GM10847 (cell line): ENCODE measurements around the gene SMURF2.

Source experiments
- POLR2A ChIP-seq: IDR thresholded peaks from 2 replicates; pipeline ENCODE4 v1.6.1; 2011; ENCODE audit not compliant: insufficient read length; ENCODE audit errors: extremely low read depth

Gene SMURF2

DNA sequence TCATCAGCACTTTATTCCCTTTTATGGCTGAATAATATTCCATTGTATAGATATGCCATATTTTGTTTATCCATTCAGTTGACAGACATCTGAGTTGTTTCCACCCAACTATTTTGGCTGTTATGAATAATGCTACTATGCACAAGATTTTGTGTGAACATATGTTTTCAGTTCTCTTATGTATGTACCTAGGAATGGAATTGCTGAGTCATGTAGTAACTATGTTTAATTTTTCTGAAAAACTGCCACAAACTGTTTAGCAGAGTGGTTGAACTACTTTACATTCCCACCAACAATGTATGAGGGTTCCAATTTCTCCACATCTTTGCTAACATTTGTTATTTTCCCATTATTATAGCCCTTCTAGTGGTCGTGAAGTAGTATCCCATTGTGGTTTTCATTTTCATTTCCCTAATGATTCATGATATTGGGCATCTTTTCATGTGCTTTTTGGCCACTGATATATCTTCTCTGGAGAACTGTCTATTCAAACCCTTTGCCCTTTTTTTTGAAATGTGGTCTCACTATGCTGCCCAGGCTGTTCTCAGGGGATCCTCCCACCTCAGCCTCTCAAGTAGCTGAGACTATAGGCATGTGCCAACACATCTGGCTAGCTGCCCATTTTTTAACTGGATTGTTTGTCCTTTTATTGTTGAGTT is 26.3 kb downstream of the SMURF2 start:
- TF ChIP-seq POLR2A, result no peak

DNA sequence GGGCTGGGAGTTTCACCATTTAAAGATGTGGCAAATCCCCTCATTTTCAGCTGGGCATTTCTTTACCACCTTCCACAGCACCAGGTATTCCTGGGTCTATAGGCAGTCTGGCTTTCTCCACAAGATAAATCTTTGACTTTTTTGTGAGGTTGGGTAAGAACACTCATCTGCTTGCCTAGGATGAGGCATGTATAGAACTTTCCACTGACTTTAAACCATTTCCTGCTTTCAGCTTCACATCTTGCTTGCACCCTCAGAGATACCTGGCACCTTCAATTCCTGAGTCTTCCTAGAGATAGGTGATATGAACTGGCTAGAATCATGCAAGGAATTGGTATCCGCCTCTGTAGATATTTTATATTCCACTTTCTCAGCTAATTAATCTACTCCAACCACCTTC is 27.9 kb downstream of the SMURF2 start:
- TF ChIP-seq POLR2A, result no peak

DNA sequence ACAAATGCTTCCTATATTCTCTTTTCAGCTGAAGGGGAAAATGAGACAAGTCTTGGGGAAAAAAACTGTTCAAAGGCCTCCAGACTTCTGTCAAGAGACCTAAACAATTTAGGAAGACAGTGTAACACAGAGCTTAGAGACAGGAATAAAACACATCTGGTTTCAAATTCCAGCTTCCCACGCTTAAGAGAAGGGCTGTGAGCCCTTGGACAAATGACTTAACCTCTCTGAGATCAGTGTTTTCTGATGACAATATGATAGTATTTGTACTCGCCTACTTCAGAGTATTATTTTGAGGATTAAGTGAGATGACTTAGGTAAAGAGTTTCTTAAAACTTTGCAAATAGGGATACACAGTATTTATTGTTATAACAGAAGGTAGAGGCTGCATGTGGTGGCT is 29.5 kb downstream of the SMURF2 start:
- no peak for TF ChIP-seq POLR2A

DNA sequence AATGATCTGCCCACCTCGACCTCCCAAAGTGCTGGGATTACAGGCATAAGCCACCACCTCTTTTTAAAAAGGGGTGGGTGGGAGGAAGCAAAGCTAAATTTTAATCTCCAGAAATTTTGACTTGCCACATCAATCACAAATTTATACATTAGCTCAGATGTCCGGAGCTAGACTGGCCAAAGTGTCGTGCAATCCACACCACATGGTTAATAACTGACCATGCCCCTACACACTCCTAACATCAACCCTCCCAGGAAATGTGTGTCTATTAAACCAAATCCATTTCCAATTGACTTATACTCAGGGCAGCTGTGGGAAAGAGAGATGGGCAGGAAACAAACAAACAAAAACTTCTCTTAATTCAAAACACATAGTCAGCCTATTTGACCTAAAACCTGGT is 29.9 kb downstream of the SMURF2 start:
- no peak for TF ChIP-seq POLR2A

DNA sequence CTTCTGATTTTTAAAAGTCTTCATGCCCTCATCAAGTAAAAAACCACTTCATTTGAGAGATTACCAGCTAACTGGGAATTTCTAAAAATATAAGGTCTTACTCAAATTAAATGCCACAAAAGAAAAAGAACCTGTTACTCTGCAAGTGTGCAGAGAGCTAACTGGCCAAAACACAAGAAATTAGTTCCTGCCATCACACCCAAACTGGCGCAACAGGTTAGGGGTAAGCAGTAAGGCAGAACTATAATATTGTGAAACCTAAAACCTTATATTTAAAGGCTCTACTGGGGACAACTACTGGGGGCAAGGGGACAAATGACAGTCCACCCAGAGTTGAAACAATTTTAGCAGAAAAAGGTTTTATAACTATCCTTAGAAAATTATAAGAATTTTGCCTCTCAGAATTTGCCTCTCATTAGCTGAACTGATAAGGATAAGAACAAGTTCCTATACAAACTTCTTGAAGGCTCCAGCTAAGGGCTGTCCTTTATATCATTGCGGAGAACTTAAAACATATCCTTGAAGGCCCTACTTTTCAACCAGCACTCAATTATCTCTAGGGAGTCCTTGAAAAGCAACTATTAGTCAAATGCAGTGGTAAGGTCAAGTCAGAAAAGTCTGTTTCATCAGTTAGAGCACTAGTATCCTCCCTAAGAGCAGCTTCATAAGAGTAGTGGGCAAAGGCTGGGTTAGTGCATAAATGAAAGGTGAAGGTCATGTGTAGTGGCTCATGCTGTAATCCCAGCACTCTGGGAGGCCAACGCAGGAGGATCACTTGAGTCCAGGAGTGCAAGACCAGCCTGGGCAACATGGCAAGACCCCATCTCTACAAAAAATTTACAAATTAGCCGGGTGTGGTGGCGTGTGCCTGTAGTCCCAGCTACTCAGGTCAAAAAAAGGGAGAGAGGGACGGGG is 31.5 kb downstream of the SMURF2 start:
- TF ChIP-seq POLR2A, result no peak

DNA sequence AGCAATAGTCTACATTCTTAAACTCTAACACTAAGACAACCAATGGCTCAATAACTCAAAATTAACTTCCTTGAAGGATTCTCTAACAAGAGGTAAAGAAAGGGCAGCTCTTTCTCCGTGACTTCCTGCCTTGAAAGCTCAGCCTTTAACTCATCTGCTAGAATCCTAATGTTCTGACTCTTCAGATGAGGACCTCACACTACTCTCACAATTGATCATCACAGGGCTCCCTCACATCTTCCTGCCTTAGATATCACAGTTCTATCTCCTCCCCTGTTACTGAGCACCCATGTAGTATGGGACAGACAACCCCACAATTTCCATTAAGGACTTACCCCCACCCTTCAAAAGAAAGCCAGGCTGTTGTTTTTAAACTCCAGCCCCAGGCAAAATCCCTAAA is 33.5 kb downstream of the SMURF2 start:
- TF ChIP-seq POLR2A, result no peak

DNA sequence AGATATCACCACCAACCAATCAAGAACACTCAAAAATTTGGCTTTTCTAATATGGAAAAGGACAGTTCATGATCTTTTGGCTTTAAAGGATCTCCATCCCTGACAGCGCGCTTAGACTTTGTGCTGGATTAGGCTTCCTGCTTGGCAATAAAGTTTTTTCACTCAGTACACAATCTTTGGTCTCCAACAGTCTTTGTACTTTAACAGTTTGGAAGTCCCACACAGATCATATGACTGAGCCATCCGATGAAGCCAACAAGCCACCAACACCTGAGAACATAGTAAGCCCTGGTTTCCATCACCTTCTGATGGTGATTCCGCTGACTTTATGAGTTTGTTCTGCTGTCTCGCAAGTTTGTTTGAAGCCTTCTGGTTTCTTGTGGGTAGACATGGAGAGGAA is 34.3 kb downstream of the SMURF2 start:
- TF ChIP-seq POLR2A, result no peak

DNA sequence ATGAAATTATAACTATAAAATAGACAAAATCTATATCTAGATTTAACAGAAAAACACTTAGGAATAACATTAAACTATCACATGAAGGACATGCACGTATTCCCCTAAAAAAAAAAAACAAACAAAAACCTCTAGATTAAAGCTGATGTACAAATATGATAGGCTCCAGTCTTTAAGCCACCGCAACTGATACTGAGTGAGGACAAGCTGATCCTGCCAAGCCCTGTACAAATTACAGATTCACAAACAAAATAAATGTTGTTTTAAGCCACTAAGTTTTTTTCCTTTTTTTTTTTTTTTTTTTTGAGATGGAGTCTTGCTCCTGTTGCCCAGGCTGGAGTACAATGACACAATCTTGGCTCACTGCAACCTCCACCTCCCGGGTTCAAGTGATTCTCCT is 35.3 kb downstream of the SMURF2 start:
- TF ChIP-seq POLR2A, result no peak

DNA sequence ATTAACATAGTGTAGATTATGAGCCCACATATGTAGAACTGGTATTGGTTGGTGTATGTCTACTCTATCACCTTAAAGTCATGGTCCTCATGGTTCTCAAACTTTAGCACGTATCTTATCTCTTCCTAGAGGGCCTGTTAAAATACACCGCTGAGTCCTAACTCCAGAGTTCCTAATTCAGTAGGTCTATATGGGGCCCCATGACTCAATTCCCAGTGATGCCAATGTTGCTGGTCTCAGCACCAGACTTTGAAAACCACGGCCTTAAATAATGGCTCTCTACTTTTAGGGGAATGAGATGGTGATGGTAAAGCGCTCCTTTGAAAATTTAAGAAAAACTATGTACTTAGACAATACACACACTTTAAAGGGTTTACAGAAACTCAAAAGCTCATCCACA is 36.6 kb downstream of the SMURF2 start:
- no peak for TF ChIP-seq POLR2A

DNA sequence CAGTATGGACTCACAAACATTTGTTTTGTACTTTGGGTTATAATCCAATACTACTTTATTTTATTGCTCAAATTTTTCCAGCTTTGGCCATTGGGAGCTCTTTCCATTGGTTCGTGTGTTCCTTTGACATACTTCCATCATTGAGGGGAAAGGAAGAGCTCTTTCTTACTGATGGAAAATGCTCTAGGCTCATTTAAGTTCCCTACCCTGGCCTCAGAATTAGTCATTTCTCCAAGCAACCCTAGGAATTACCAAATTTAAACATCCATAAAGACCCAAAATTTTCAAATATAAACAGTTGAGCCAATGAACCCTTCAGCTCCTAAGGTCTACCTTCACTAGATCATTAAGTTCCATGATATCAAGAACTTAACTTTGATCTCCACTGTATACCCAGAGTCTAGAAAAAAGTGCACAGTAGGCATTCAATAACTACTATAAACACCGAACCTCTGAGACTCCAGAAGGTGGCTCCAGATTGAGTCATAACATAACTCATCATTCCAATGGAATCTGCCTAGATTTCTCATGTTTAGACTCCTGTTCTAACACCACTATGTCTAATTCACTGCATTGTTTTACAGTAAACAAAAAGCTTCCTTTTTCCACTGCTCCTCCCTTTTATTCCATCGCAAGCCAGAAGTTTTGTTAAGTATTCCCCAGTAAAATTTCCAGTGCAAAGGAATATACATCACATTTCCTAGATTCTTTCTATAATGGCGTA is 39.0 kb downstream of the SMURF2 start:
- no peak for TF ChIP-seq POLR2A

DNA sequence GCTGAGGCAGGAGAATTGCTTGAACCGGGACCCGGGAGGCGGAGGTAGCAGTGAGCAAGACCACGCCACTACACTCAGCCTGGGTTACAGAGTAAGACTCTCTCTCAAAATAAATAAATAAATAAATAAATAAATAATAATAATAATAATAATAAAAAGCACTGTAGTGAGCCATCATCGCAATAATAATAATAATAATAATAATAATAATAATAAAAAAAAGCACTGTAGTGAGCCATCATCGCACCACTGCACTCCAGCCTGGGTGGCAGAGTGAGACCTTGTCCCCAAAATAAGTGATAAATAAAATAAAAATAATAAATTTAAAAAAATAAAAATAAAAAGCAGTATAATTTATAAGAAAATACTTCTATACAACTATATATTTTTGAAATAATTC is 40.3 kb downstream of the SMURF2 start:
- TF ChIP-seq POLR2A, result no peak

DNA sequence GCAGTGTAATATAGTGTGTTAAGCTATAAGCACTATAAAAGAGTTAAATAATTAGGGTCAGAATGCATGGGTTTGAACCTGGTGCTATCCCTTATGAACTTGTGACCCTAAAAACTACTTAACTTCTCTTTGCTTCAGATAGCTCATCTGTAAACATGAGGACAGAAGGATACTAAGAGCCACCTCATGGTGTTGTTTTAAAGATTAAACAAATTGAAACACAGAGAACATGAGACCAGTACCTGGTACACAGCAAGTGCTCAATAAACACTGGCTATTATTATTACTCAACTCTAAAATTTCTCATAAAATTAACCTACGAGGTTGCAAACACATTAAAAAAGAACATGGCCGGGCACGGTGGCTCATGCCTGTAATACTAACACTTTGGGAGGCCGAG is 43.3 kb downstream of the SMURF2 start:
- TF ChIP-seq POLR2A, result no peak

DNA sequence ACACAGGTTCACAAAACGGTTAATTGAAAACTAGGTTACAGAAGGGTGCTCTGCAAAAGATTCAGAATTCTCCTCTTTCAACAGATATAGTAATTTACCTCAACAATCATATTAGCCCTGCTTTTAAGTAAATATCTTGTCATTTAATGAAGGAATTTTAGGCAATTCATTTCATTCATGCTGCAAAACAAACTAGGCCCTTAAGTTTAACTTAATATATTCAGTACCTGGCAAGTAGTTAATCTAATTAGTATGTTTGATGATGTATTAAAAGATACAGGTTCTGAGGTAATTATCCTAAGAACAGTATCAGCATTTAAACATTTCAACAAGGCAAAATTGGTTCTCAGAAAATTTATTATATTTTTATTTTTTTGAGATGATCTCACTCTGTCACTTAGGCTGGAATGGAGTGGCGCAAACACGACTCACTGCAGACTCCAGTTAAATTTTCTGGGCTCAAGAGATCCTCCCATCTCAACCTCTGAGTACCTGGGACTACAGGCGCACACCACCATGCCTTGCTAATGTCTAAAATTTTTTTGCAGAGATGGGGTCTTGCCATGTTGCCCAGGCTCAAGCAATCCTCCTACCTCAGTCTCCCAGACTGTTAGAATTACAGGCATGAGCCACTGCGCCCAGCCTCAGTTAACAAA is 44.9 kb downstream of the SMURF2 start:
- TF ChIP-seq POLR2A, result no peak

DNA sequence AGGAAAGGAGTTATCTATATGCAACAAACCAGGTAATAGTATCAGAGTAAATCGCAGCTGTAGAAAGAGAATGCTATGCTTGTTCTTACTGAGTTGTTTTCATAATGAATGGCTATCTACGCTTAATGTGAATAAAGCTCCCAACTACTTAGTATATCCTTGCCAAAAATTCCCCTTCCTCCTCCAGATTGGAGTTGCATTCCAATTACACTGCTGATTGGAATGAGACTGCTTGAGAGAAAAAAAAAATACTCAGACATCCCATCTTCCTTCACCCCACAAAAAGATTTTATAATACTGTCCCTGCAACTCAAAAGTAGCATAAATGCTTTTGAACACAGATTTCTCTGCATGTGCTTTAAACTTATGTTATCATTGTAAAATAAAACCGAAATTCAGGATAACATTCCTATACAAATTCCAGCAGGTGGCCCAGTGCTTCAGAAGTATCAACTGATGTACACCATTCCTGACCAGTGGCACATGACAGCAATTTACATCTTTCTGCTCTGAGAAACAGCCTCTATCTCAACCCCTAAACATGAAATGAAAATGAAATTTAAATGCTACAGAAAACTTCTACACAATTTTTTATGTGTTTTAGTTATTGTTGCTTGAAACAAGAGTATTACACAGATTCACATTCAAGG is 47.0 kb downstream of the SMURF2 start:
- no peak for TF ChIP-seq POLR2A
